Measurements from ENCODE around the gene IL20RA.
"Not testable (repeated sequence)": the region's sequence is repeated elsewhere in the genome, so short reads cannot be mapped to it uniquely, and the experiment has no call there.

The IL20RA gene

DNA sequence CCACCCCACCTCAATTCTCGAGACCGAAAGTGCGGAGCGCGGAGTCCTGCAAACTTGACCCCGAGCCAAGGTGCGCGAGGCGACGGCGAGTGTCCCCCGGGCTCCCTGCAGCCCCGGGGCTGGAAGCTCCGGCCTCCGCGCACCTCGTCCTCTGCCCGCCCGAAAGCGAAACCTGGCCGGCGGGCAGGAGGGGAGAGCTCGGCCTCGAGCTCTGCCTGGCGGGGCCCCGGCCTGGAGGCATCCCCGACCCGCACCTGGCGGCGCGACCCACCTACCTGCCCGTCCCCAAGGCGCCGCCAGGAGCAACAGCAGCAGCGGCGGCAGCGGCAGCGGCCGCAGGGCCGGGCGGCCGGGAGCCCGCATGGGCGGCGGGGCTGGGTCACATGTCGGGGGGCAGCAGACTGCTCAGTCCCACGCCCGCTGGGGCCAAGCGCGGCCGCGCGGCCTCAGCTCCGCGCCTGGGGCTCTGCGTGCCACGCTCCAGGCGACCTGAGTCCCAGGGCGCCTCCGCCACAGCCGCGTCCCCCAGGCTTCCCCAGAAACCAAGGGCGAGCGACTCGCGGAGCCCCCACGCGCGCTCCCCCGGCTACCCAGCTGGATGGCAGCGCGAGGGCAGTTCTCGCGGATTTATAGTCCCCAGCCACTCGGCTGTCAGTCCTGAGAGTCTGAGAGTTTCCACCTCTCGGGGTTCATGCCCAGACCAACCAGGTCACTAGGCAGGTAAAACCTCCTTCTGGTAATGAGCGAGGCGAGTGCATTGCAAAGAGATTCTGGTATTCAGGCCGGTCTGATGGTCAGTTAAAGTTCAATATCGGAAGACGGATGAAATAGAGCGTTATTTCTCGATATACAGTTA is at the start of gene IL20RA:
Gene IL20RA, minus strand, starts transcription at position 600 of the 856 bp plus-strand sequence. Its CDS starts 237 bp downstream, at position 363.
- peak; percentile 3 for DNase-seq

DNA sequence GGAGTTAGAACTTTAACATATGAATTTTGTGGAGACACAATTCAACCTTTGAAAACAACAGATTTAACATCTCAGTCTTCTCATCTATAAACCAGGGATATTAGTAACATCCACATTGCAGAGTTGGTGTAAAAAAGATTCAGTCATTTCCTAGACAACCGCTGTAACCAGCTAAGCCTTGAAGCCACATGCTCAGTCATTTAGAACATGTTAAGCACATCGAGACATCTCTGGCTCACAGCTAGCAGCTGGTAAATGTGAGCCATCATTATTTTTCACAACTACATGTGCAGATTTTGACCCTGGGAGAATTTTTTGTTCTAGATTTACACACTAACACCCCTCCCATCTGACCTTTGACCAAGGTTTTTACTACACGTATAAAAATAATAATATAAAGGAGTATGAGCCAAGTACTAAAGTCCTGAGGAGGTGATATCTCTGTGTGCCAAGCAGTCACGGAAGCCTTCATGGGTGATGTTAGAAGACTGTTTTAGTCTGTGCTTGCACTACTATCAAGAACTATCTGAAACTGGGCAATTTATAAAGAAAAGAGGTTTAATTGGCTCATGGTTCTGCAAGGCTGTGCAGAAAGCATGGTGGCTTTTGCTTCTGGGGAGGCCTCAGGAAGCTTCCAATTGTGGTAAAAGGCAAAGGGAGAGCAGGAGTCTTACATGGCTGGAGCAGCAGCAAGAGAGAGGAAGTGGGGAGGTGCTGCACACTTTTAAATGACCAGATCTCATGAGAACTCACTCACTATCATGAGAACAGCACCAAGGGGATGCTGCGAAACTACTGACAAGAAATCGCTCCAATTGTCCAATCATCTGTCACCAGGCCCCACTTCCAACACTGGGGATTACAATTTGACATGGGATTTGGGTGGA is 48.7 kb upstream of the IL20RA start:
- no peak for DNase-seq

GRCh38 chr6:137092018-137092417 is 47.3 kb upstream of the IL20RA start:
- no peak for DNase-seq

DNA sequence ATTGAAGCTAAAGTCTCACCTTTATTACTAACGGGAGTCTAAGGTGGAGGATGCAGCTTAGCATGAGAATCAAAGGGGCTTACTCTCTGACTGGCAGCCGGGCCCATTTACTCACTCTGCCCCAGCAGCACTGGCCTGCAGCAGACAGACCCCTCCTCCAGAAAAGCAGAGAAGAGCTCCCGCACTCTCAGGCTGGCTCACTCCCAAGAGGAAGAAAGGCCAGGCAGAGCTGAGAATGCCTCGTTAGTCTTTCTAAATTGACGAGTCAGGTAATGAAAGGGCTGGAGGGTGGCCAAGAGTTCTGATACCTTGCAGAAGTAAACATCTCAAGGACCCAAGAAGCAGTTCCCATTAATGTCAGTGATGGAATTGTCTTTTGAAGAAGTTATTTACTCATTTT is 44.5 kb upstream of the IL20RA start:
- no peak for DNase-seq

DNA sequence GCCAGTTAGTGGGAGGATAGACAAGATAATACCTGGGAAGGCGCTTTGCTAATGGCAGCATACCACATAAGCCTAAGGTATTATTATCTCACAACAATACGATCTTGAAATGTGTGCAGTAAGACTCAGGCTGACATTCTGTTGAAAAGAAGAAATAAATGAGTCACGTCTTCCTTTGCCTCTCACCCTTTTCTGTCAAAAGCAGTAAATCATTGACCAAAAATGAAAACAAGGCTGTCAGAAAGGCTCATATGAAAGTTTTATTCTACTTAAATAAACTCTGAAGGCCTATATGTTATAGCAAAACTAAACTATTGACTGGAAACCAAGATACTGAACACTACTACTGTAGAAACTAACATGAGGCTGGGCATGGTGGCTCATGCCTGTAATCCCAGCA is 43.1 kb upstream of the IL20RA start:
- DNase-seq, result no peak

DNA sequence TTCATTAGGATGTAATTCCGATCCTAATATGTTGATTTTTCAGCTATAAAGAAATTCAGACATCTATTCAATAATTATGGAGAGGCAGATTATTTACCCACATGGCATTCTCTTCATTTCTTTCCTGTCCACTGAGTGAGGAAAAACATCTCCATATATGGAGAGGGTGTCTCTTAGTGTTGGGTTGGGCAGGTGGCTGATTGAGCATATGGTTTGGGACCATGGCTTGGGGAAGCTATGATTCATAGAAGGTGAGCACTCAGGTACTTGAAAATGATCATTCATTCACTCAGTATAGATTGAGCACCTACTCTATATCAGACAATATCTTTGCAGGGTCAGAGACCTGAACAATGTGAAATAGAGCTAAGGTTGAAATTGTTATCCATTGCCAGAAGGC is 41.3 kb upstream of the IL20RA start:
- no peak for DNase-seq

GRCh38 chr6:137084865-137085617 is 40.3 kb upstream of the IL20RA start:
- DNase-seq, result no peak

DNA sequence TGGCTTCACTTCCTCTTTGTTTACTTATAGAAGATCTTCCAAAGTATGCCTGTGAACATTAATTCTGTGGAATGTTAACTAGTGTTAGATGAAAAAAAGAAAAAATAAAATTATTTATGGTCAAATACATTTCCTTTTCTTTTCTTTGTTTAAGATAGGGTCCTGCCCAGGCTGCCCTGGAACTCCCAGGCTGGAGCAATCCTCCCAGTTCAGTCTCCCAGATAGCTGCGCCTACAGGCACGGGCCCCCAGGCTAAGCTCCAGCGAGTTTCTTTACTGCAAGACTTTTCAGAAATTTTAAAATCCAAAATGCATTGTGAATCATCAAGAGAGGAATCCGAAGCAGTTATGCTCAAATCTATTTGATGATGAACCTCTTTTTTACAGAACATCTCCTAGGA is 39.3 kb upstream of the IL20RA start:
- no peak for DNase-seq

GRCh38 chr6:137081997-137082396 is 37.2 kb upstream of the IL20RA start:
- DNase-seq, result no peak

GRCh38 chr6:137080711-137081110 is 35.9 kb upstream of the IL20RA start:
- no peak for DNase-seq

DNA sequence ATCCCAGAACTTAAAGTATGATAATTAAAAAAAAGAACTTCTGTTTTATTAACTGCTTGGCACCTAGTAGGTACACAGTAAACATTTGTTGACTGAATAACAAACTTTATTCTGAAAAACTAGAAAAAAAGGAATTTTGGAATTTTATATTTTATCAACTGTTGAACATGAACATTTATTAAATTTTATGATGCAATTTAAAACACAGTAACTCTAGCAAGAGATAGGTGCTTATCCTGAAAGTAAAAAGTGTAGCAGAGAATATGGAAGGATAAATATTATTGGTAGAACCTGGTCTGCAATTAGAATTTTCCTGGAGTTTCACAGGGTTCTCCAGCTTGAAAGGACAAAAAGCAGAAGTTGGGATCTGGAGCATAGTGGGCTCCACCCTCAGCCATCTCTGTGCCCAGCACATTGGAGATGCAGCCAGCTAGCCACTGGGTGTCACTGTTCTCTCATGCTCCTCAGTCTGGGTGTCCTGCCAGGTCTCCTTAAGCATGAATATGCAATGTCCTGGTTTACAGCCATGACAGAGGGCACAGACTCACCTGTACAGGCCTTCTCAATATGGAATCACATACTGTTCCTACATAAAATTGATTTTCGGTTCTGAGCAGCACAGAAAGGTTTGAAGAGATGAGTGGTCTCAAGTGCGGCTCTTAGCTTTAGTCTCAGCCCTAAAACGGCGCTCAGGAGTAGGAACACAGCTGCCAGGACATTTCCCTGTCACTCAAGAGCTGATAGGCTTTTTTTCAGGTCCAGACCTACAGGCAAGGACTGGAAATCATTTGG is 31.7 kb upstream of the IL20RA start:
- DNase-seq, result peak; percentile 32

DNA sequence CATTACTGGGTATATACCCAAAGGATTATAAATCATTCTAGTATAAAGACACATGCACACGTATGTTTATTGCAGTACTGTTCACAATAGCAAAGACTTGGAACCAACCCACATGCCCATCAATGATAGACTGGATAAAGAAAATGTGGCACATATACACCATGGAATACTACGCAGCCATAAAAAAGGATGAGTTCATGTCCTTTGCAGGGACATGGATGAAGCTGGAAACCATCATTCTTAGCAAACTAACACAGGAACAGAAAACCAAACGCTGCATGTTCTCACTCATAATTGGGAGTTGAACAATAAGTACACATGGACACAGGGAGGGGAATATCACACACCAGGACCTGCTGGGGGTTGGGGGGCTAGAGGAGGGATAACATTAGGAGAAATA is 31.0 kb upstream of the IL20RA start:
- not testable (repeated sequence) for DNase-seq

- DNase-seq, result no peak
Measured at GRCh38 chr6:137070303-137070702, 25.5 kb upstream of the IL20RA start.

DNA sequence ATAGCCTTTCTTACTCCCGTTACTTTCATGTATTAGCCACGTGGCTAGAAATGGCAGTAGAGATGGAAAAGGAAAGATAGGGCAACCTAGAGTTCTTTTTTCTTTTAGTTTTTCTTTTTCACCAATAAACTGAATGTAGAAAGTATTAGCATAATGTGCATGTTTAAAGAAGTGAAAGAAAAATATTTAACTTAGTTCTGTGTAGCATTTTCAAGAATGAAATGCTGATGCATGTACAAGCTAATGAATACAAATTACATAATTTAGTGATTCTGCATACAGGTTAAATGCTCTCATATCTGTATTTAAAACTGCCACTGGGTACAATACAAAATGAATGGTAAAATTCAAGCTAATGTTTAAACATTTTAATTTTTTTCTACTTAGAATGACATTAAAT is 22.6 kb upstream of the IL20RA start:
- no peak for DNase-seq

- DNase-seq, result no peak
Measured at GRCh38 chr6:137058037-137058436, 13.3 kb upstream of the IL20RA start.

DNA sequence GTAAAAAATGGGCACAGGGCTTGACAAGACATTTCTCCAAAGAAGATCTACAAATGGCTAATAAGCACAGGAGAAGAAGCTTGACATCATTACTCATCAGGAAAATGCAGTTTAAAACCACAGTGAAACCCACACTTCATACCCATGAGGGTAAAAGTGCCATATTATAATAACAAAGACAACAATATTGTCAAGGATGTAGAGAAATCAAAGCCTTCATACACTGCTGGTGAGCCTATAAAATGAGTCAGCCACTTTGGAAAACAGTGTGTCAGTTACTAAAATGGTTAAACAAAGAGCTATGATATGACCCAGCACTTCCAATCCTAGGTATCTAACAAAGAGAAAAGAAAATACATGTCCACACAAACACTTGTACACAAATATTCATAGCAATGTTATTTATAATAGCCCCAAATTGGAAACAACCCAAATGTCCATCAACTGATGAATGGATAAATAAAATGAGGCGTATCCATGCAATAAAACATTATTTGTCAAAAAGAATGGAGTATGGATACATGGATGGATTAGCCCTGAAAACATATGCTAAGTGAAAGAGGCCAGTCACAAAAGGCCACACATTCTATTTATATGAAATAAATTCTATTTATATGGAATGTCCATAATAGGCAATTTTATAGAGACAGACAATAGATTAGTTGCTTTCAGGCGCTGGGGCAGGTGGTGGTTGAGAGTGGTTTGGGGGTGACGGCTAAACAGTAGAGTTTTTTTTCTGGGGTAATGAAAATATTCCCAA is 11.5 kb upstream of the IL20RA start:
- DNase-seq, result no peak

DNA sequence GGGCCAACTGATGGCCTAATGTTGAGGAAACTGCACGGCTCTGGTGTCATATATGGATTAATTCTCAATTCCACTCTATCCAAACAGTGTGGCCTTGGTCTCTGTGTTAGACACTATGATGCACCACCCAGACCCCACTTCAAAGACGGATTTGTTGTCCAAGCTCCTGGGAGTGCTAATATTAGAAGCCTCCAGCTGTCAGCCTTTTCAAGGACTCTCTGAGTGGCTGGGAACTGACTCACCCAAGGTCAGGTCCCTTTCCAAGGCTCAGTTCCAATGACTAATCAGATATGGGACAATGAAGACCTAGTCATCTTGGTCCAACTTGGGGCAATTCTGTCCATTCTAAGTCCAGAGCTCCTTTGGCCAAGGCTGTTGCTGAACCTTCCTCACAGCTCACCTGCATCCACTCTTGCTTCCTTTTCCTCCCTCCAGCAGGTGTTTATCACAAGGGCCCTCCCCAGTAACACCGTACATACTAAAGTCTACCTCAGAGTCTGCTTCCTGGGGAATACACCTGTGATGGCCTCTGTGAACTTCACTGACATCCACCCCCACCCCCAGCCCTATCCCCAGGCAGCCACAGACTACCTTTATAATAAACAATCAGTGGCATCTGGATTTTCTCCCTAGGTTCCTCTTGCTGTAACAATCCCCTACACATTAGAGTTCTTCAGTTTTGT is 7.2 kb upstream of the IL20RA start:
- DNase-seq, result no peak

- no peak for DNase-seq
Measured at GRCh38 chr6:137049095-137049494, 4.3 kb upstream of the IL20RA start.

DNA sequence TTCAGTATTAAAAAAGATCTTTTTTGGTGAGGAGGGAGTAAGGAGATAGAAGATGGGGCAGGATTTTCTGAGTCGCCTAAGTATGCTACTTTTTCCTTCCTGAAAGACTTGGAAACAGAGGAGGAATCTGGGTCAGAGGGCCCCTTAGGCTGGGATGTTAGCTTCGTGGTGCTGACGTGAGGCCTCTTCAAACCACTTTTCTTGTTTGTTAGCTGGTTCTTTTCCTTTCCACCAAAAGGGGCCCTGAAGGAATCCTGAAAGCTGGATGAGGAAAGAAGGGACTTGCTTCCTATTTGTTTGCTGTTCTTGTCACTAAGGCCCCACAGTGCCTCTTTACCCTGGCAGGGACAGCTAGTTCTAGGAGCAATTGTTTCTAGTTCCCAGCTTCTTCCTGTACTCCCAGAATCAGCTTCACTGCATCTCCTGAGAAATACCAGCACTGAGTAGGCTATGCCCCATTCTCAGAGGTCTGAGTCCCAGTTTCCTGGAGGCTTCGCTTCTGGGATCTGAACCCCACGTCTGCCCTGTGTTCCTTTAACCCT is 2.2 kb upstream of the IL20RA start:
- DNase-seq, result no peak

GRCh38 chr6:137045222-137045789 is 541 bp upstream of the IL20RA start:
- DNase-seq, result no peak

Data from stimulated activated CD4-positive, alpha-beta T cell treated with anti-CD3 and anti-CD28 coated beads, Interleukin-12 subunit alpha, Interleukin-12 subunit beta, amount 100 ng/mL, for 4 hours (primary cell).